Measurements from ENCODE around the gene IL34. TPM values are rescaled to one million over a fixed set of nuclear protein-coding genes. Genes with fewer than 3 reads are reported as not detected.
"Not testable (repeated sequence)": the region's sequence is repeated elsewhere in the genome, so short reads cannot be mapped to it uniquely, and the experiment has no call there.

The IL34 gene
- total RNA-seq = 1.9 and 7.3 TPM in 2 replicates

- no peak for DNase-seq
Measured at GRCh38 chr16:70646260-70647241, at the start of gene IL34. Gene IL34, plus strand, starts transcription at chr16:70646559. Its CDS starts 389 bp downstream, at chr16:70646948.

GRCh38 chr16:70597135-70597835, 49.1 kb upstream of the IL34 start:
- DNase-seq = no peak

- DNase-seq = no peak
Measured at GRCh38 chr16:70598937-70599503, 47.3 kb upstream of the IL34 start.

GRCh38 chr16:70600730-70601129, 45.6 kb upstream of the IL34 start:
- DNase-seq = no peak

- DNase-seq = no peak
Measured at GRCh38 chr16:70601576-70602575, 44.5 kb upstream of the IL34 start.

- no peak for DNase-seq
Measured at GRCh38 chr16:70602831-70603230, 43.5 kb upstream of the IL34 start.

GRCh38 chr16:70604407-70605282, 41.7 kb upstream of the IL34 start:
- DNase-seq = no peak

GRCh38 chr16:70605283-70605657, 41.1 kb upstream of the IL34 start:
- DNase-seq = no peak

- DNase-seq = no peak
Measured at GRCh38 chr16:70608521-70608920, 37.8 kb upstream of the IL34 start.

GRCh38 chr16:70610273-70611223, 35.8 kb upstream of the IL34 start:
- no peak for DNase-seq

GRCh38 chr16:70611224-70611598, 35.1 kb upstream of the IL34 start:
- no peak for DNase-seq

GRCh38 chr16:70611785-70612303, 34.5 kb upstream of the IL34 start:
- DNase-seq = no peak

GRCh38 chr16:70612931-70613330, 33.4 kb upstream of the IL34 start:
- DNase-seq = no peak

- no peak for DNase-seq
Measured at GRCh38 chr16:70614208-70614951, 32.0 kb upstream of the IL34 start.

- DNase-seq = no peak
Measured at GRCh38 chr16:70615945-70616344, 30.4 kb upstream of the IL34 start.

- not testable (repeated sequence) for DNase-seq
Measured at GRCh38 chr16:70621864-70622263, 24.5 kb upstream of the IL34 start.

GRCh38 chr16:70627696-70628095, 18.7 kb upstream of the IL34 start:
- DNase-seq = no peak

- no peak for DNase-seq
Measured at GRCh38 chr16:70630960-70631745, 15.2 kb upstream of the IL34 start.
